Measurements from ENCODE around the gene VPS35. TPM values are rescaled to one million over a fixed set of nuclear protein-coding genes. Genes with fewer than 3 reads are reported as not detected.

Gene VPS35
- total and polyA plus RNA-seq, 11 donors = 16.7 to 118 (median 84.4) TPM

GRCh38 chr16:46648656-46649055, 40.3 kb downstream of the VPS35 start:
- Histone ChIP-seq H3K4me3 (no peak overlapping the region), H3K27ac (no peak overlapping the region), H3K36me3 (no peaks in the 10 kb centered on the region), H3K9me3 (peaks cover 0 to 11% (median 0%) of the 10 kb centered on the region in 12 donors), H3K4me1 (no peaks in the 10 kb centered on the region), H3K27me3 (no peaks in the 10 kb centered on the region)
- intact Hi-C loops (cut with DNase I) = no loop called here
- no peak for TF ChIP-seq POLR2A (IDR thresholded peaks at IDR 0.05)
- no peak for TF ChIP-seq CTCF (IDR thresholded peaks at IDR 0.05)
- ATAC-seq (no peak), DNase-seq (no peak)
- 85 to 88% (median 87%) methylated on average over 8 of the region's 8 CpGs for WGBS, 4 donors

- Histone ChIP-seq H3K4me1 (no peaks in the 10 kb centered on the region), H3K27ac (no peak overlapping the region), H3K9me3 (peaks cover 0 to 5% (median 0%) of the 10 kb centered on the region in 12 donors), H3K27me3 (no peaks in the 10 kb centered on the region), H3K4me3 (no peak overlapping the region), H3K36me3 (peaks cover 0 to 4% (median 0%) of the 10 kb centered on the region in 9 donors)
- intact Hi-C loops (cut with DNase I) = loop anchor here in 1 of 10 donors (10.0 kb wide), 1 partner anchor 56 kb away; no protein-coding TSS in a partner anchor
- no peak for TF ChIP-seq CTCF (IDR thresholded peaks at IDR 0.05)
- TF ChIP-seq POLR2A (IDR thresholded peaks at IDR 0.05) = no peak
- DNase-seq (no peak), ATAC-seq (peak in 1 of 4 donors; percentile 18)
- WGBS, 4 donors = 77 to 85% (median 82%) methylated on average over 9 of the region's 9 CpGs
These were observed 49.7 kb downstream of the VPS35 start for GRCh38 chr16:46638947-46639925.

- H3K27me3 ChIP-seq = no peaks in the 10 kb centered on the region
- H3K9me3 ChIP-seq = no peaks in the 10 kb centered on the region
- peak in 1 of 4 donors; percentile 29 for ATAC-seq
- 82 to 88% (median 86%) methylated on average over 29 to 32 of the region's 32 CpGs for WGBS, 4 donors
- H3K4me3 ChIP-seq = no peak overlapping the region
- H3K36me3 ChIP-seq = no peaks in the 10 kb centered on the region
- no peaks in the 10 kb centered on the region for H3K4me1 ChIP-seq
- no peak for DNase-seq
- H3K27ac ChIP-seq = no peak overlapping the region
- TF ChIP-seq CTCF (IDR thresholded peaks at IDR 0.05) (no peak), POLR2A (IDR thresholded peaks at IDR 0.05) (no peak)
- intact Hi-C loops (cut with DNase I) = loop anchor here in 1 of 10 donors (10.0 kb wide), 1 partner anchor 62 kb away; no protein-coding TSS in a partner anchor
These were observed 55.9 kb downstream of the VPS35 start for GRCh38 chr16:46632778-46633733.

Data from heart left ventricle (tissue), 16 donors.